ENCODE measurements around the gene SP6. TPM values are rescaled to one million over a fixed set of nuclear protein-coding genes. Genes with fewer than 3 reads are reported as not detected.

The SP6 gene
- total RNA-seq, 4 donors from 2014 or later: 0.56 to 5.9 (median 0.96) TPM

DNA sequence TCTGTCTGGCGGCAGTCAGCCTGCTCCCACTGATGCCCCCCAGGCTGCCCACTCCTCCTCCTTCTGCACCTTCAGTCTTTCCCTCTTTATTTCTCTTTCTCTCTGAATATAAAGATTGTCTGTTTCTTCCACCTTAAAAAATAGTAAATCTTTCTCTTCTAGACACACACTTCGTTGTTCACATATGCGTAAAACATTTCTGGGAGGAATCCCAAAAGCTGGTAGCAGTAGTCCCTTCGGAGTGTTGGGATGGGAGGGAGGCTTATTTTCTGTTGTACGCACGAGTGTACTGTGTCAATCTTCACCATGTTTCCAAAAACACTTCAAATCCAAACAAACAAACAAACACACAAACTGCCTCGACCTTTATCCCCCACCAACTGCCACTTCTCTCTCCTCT is 39.3 kb downstream of the SP6 start:
- H3K4me3 ChIP-seq (replicated peaks in 1 of 3): no peak overlapping the region
- intact Hi-C loops (cut with DNase I): no loop called here
- H3K36me3 ChIP-seq: peaks cover 36 to 41% of the 10 kb centered on the region in 2 donors
- DNase-seq: no peak
- H3K27me3 ChIP-seq: no peaks in the 10 kb centered on the region
- H3K4me1 ChIP-seq: peaks cover 13 to 31% of the 10 kb centered on the region in 2 donors
- WGBS, 2 donors: 60 to 61% methylated on average over 7 of the region's 7 CpGs
- TF ChIP-seq, protein P1, sequence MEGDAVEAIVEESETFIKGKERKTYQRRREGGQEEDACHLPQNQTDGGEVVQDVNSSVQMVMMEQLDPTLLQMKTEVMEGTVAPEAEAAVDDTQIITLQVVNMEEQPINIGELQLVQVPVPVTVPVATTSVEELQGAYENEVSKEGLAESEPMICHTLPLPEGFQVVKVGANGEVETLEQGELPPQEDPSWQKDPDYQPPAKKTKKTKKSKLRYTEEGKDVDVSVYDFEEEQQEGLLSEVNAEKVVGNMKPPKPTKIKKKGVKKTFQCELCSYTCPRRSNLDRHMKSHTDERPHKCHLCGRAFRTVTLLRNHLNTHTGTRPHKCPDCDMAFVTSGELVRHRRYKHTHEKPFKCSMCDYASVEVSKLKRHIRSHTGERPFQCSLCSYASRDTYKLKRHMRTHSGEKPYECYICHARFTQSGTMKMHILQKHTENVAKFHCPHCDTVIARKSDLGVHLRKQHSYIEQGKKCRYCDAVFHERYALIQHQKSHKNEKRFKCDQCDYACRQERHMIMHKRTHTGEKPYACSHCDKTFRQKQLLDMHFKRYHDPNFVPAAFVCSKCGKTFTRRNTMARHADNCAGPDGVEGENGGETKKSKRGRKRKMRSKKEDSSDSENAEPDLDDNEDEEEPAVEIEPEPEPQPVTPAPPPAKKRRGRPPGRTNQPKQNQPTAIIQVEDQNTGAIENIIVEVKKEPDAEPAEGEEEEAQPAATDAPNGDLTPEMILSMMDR (IDR thresholded peaks at IDR 0.05): no peak
- TF ChIP-seq POLR2A (IDR thresholded peaks at IDR 0.05): no peak
- H3K27ac ChIP-seq: peak overlapping the region in 2 of 3 donors; percentile 52 to 86
- H3K9me3 ChIP-seq: no peaks in the 10 kb centered on the region

DNA sequence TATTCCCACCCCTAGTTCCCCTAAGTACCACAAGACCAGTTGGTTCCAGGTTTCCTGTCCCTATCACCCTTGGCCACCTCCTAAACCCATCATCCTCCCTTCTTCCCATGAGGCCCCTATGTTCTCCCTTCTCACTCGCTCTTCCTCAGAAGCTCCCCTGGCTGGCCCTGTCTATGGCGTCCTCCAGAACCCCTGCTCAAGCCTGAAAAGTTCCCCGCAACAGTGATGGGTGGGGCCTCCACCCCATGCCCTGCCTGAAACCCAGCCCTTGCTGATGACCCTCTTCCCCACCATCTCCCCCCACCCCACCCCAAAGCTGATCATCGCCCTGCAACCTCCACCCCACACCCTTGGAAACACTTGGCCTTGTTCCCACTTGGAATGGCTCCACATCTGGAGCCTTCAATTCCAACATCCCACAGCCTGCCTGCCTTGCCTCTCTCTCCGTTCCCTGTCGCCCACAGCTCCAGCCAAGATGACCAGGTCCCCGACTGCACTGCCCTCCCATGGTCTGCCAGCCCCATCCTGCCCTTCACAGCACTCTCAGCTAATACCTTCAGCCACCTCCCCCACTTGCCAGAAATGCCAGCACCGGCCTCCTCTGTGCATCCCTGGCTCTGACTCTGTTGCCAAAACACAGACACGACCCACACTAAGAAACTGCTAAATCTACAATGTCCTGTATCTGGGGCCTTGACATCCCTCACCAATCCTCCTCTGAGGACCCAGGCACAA is 39.9 kb downstream of the SP6 start:
- Histone ChIP-seq H3K4me3 (replicated peaks in 1 of 3) (no peak overlapping the region), H3K4me1 (peaks cover 13 to 31% of the 10 kb centered on the region in 2 donors), H3K27me3 (no peaks in the 10 kb centered on the region), H3K36me3 (peaks cover 30 to 37% of the 10 kb centered on the region in 2 donors), H3K9me3 (no peaks in the 10 kb centered on the region), H3K27ac (peak overlapping the region; percentile 24 to 75 (median 30))
- TF ChIP-seq POLR2A (IDR thresholded peaks at IDR 0.05): no peak
- TF ChIP-seq, protein P1 (IDR thresholded peaks at IDR 0.05): no peak
- WGBS, 2 donors: 71 to 73% methylated on average over 9 of the region's 9 CpGs
- intact Hi-C loops (cut with DNase I): no loop called here
- DNase-seq: peak; percentile 36 to 37

DNA sequence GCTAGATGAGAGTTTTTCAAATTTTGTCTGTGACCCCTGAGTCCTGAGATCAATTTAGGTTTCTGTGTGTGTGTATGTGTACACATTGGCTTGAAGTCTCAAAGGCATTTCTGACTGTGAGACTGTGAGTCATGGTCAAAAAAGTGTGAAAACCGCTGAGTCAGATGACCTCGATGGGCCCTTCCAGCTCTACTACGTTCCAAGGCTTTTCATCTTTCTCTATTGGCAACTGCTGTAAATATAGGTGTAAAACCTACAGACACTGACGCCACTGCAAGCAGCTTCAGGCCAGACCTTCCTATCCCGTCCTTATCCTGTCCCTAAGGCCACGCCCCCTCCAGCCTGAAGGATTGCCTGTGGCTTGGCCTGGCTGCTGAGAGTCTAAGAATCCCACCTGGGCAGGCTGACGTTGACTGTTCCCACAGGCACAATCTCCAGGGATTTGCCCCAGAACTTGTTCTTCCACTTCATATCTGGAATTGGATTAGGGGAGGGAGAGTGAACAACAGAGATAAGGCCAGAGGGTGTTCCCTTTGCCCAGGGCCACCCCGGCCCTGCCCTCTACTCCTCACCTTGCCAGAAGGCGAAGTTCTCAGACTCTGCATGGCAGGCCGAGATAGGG is 40.7 kb downstream of the SP6 start:
- H3K36me3 ChIP-seq: peaks cover 28 to 30% of the 10 kb centered on the region in 2 donors
- H3K4me3 ChIP-seq (replicated peaks in 1 of 3): no peak overlapping the region
- WGBS, 2 donors: 57 to 65% methylated on average over 9 to 10 of the region's 10 CpGs
- peak overlapping the region; percentile 24 to 75 (median 30) for H3K27ac ChIP-seq
- peak; percentile 61 to 64 for DNase-seq
- no peaks in the 10 kb centered on the region for H3K9me3 ChIP-seq
- TF ChIP-seq, protein P1 (IDR thresholded peaks at IDR 0.05): no peak
- TF ChIP-seq POLR2A (IDR thresholded peaks at IDR 0.05): peak in 1 of 2 donors; percentile 9
- peaks cover 13 to 31% of the 10 kb centered on the region in 2 donors for H3K4me1 ChIP-seq
- intact Hi-C loops (cut with DNase I): no loop called here
- no peaks in the 10 kb centered on the region for H3K27me3 ChIP-seq

DNA sequence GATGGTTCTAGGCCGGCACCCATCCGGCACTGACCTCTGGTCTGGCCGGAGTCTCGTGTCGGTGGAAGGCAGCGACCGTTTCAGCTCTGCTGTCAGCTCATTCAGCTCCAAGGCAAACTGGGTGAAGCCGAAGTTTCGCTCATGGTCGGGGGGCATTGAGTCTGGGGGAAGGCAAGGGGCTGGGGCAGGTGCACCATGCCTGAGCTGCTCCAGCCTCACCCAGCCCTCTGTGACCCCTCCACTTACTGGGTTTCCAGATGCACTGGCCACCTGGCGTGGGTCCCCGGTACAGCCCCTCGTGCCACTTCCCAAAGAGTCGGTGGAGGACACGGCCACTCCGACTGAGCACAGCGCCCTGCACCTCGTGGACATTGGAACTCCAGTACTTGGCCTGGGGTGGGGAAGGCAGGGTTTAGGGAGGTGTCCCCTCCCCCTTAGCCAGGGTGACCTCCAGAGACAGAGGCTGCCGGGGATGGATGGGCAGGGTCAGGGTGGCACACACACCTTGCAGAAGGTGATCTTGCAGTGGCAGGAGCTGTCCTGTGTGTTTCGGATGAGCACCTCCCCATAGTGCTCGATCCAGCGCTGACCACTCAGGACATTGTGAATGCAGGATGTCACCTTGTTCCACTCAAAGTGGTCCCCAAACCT is 42.0 kb downstream of the SP6 start:
- peaks cover 13 to 31% of the 10 kb centered on the region in 2 donors for H3K4me1 ChIP-seq
- intact Hi-C loops (cut with DNase I): loop anchor here (10.0 kb wide), 1 partner anchor 144 kb away; no protein-coding TSS in a partner anchor
- DNase-seq: no peak
- H3K27me3 ChIP-seq: no peaks in the 10 kb centered on the region
- H3K36me3 ChIP-seq: peaks cover 18 to 23% of the 10 kb centered on the region in 2 donors
- peak overlapping the region in 1 of 3 donors; percentile 75 for H3K27ac ChIP-seq
- TF ChIP-seq POLR2A (IDR thresholded peaks at IDR 0.05): no peak
- TF ChIP-seq, protein P1 (IDR thresholded peaks at IDR 0.05): no peak
- H3K4me3 ChIP-seq (replicated peaks in 1 of 3): no peak overlapping the region
- 98 to 99% methylated on average over 10 to 13 of the region's 22 CpGs for WGBS, 2 donors
- no peaks in the 10 kb centered on the region for H3K9me3 ChIP-seq

Data from thyroid gland (tissue), 4 donors.